ENCODE results near the gene KRT6A.

DNA sequence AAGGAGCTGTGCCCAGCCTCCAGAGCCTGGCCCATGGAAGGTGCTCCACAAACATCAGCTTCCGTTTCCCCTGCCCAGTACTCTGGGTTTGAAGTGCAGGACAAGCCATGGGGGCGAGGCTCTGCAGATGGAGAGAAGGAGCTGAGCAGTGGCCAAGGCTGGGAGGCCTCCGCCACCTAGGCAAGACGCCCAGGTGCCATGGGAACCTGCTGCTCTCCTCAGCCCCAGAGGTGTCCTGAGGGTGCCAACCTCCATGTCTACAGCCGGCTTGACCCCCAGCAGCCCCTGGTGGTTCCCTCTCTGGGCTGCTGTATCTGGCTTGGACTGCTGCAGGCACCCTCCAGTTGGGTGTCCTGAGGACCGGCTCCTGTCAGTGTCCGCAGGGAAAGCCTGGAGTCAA lies 47.5 kb upstream of the KRT6A start:
- TF ChIP-seq EZH2 (IDR thresholded peaks at IDR 0.05; ENCODE audit: low read length): no peak
- TF ChIP-seq, protein P1, sequence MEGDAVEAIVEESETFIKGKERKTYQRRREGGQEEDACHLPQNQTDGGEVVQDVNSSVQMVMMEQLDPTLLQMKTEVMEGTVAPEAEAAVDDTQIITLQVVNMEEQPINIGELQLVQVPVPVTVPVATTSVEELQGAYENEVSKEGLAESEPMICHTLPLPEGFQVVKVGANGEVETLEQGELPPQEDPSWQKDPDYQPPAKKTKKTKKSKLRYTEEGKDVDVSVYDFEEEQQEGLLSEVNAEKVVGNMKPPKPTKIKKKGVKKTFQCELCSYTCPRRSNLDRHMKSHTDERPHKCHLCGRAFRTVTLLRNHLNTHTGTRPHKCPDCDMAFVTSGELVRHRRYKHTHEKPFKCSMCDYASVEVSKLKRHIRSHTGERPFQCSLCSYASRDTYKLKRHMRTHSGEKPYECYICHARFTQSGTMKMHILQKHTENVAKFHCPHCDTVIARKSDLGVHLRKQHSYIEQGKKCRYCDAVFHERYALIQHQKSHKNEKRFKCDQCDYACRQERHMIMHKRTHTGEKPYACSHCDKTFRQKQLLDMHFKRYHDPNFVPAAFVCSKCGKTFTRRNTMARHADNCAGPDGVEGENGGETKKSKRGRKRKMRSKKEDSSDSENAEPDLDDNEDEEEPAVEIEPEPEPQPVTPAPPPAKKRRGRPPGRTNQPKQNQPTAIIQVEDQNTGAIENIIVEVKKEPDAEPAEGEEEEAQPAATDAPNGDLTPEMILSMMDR (optimal IDR thresholded peaks at IDR 0.05 in 1 of 3, IDR thresholded peaks at IDR 0.05 in 1 of 3, conservative IDR thresholded peaks at IDR 0.05 in 1 of 3; ENCODE audit: extremely low read depth in 1 of 3, insufficient read depth in 2 of 3, low read length in 3 of 3): no peak

Data from keratinocyte (primary cell).